A204.1 (cell line): ENCODE results near the gene TRDMT1.
"Not testable (repeated sequence)": the region's sequence is repeated elsewhere in the genome, so short reads cannot be mapped to it uniquely, and the experiment has no call there.

ENCODE experiments used
- FAIRE-seq: peaks from 2 replicates; lab custom pipeline; 2012; peaks lifted over from hg19 to GRCh38; lab: Jason Lieb, UNC

The TRDMT1 gene

DNA sequence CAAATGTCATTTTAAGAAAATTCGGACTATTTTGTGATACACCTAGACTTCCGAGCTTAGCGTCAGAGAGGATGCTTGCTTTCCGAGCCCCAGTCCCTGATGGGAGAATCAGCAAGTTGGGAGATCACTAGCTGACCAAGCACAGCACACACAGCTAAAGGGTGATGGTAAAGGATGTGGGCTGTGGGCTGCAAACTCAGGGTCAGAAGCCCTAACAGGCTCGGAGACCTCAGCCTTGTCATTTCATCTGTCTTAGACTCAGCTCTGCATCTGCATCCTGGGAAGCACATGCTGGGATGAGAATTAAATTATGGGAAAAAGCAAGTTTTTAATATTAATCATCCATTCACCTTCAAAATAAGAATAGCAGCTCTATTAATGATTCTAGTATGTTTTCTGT is 75.1 kb downstream of the TRDMT1 start:
- no peak for FAIRE-seq

GRCh38 chr10:17125206-17125893 is 76.1 kb downstream of the TRDMT1 start:
- FAIRE-seq: no peak

GRCh38 chr10:17123961-17124360 is 77.5 kb downstream of the TRDMT1 start:
- FAIRE-seq: no peak

DNA sequence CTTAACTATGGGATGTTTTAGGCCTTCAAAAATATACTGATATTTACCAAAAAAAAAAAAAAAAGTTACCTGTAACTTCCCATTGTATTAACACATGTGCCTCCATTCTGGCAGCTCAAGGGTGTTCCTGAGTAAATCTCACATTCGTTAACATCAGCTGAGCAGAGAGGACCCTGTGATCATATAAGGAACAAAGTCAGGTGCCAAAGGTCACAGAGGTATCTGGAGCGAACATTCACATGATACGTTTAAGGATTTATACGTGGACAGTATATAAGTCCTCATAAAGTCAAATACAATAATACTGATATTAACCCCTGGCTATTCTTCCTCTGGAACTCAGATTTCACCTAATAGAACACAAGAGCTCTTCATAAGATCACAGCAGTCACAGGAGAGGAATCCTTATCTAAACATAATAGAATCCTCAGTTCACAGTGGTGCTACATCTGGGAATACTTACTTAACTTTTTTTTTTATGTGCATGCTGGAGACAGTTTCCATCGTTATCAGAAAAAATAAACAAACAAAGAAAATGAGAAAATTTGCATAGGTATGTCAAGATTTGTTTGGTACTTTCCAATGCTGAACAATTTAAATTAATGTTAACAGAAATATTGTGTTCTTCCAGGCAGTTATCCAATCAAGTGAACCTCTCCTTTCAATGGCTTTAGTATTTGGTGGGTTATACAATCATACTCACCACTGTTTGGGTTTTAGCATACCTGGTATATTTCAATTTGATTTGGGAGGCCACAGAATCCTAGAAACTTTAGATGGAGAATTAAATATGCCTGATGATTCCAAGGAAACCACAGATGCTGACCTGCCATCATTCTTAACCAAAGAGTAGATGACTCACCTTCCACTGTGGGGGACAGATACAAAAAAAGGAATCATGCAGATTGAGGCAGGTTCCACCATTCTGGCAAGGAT is 78.5 kb downstream of the TRDMT1 start:
- no peak for FAIRE-seq

DNA sequence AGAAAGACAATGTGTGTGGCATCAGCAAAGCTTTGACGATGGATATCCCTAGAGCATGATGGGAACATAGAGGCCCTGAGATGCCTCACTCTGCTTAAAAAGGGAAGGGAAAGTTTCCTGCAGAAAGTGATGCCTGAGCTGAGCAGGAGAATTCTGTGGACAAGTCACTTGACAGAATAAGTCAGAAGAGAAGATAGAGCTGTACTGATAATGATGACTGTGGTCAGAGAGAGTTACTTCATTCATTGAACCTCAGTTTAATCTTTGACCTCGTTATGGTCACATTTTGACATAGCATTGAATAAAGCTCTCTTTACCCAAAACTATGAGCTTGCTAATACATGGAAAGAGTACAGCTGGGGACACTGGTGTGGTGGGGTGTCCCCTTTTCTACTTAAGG is 79.4 kb downstream of the TRDMT1 start:
- no peak for FAIRE-seq

DNA sequence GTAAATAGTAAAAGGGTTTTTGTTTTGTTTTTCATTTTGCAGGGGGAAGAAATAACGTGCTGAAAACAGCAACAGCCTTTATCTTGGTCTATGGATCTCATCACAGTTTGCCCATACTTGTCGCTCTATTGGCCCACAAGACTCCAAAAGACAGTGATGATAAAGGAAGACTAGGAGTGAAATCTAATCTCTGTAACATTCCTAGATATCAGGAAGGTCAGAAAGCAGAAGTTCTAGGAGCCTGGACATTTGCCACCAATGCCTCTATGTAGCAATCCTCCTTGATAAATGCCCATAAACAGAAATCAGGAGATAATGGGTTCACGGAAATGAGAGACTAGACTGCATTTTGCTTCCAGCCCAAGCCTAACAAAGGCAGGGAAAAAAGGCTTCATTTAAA is 80.8 kb downstream of the TRDMT1 start:
- no peak for FAIRE-seq

- FAIRE-seq: no peak
Observed at GRCh38 chr10:17119845-17120244, 81.6 kb downstream of the TRDMT1 start.

GRCh38 chr10:17116193-17116592 is 85.3 kb downstream of the TRDMT1 start:
- FAIRE-seq: no peak

DNA sequence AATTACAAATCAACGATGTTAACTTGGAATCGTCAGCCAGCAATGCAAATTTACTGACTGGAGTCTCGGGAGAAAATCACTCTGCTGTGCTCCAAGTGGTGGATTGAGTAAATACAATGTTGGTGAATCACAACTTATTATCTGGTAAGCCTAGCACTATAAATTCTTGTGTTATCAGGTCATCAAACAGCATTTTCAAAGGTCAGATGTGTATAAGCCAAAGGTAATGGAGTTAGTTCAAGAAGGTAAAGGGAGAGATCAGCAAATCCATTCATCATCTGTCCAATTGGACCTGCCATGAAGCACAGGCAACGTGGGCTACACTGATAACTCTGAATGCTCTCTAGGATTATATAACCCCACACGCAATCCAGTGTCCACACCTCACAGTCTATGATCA is 85.8 kb downstream of the TRDMT1 start:
- no peak for FAIRE-seq

- not testable (repeated sequence) for FAIRE-seq
Observed at GRCh38 chr10:17114878-17115444, 86.5 kb downstream of the TRDMT1 start.

DNA sequence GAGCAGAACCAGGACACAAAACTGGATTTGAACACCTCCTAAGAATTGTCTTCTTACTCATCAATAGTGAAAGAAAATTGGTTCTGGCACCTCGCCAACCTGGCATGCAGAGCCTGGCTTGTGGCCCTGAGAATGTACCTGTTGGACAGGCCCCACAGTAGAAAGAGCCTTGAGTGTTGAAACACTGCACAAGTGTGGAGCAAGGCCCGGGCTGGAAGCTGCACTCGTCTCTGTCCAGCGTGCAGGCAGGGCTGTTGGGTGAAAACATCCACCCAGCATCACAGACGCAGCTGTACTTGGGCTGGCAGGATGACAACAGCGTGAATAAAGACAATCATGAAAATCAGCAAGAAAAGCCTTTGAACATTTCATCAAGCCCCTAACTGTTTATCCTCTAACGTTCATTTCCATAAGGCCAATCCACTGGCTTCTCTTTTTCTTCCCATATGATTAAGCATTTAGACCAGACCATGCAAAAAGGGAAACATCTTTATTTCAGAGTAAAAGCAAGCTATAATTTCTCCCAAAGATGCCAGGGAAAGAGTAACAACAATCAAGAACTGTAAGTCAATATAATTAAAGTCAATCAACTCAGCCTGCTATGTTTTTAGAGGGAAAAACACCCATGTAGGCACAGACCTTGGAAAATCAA is 87.5 kb downstream of the TRDMT1 start:
- no peak for FAIRE-seq

DNA sequence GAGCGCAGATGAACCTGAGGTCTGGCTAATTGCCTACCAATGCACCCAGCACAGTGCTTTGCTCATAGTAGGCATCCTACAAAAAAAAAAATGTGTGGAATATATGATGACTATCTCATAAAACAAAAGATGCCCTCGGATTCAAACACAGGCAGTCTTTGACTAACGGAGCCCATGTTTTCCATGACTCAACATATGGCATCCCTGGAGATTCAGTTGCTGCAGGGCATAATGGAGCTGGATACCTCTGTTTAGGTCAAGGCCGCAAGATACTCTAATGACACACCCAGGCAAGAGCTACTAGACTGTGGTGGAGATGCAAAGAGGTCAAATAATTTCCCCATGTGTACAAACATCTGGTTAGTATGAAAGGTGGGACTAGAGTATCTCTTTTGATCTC is 88.1 kb downstream of the TRDMT1 start:
- no peak for FAIRE-seq

DNA sequence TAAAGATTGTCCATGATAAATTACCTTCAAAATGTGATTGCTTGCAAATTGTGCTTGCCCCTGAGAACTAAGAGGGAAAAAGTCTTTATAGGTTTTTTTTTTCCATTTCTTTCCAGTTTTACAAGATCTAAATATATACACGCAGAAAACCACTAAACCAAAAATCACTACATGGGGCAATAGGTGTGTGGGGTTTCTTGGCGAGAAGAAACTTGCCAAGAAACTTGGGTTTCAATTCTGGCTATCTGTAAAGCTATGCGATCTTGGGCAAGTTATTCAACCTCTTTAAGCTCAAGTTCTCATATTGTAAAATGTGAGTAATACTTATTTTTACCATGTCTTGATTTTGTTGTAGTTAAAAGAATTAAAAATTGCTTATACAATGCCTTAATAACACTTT is 88.9 kb downstream of the TRDMT1 start:
- FAIRE-seq: no peak

DNA sequence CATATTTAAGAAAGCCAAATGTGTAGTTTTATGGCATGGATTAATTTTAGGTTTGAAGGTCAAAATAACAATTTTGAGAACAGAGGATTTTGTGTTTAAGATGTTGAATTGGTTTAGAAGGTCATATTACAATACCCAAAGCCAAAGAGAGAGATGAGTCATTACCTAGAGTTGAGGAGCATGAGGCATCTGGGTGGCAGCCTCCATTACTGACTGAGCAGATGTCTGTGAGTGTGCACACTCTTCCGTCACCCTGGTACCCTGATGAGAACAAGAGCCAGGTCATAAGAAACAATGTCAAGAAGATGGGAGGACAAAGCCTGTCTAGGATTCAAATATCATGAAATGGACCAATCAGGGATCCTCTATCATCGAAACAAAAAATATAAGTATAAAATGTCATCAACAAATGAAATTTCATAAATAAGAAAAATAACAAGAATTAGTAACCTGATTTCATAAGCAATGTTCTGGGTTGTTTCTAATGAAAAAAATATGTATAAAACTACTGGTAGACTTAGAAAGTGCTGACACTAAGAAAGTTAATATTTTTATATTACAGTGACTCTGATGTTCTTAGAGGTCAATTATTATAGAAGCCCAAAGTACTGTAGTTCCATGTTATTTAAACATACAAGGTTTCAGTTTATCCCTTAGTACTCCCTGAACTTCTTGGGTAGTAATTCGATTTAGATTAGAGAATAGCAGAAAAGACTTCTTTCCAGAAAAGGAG is 91.8 kb downstream of the TRDMT1 start:
- no peak for FAIRE-seq

GRCh38 chr10:17109046-17109445 is 92.4 kb downstream of the TRDMT1 start:
- FAIRE-seq: no peak

GRCh38 chr10:17106991-17107390 is 94.5 kb downstream of the TRDMT1 start:
- no peak for FAIRE-seq

- no peak for FAIRE-seq
Observed at GRCh38 chr10:17101910-17102266, 99.6 kb downstream of the TRDMT1 start.

DNA sequence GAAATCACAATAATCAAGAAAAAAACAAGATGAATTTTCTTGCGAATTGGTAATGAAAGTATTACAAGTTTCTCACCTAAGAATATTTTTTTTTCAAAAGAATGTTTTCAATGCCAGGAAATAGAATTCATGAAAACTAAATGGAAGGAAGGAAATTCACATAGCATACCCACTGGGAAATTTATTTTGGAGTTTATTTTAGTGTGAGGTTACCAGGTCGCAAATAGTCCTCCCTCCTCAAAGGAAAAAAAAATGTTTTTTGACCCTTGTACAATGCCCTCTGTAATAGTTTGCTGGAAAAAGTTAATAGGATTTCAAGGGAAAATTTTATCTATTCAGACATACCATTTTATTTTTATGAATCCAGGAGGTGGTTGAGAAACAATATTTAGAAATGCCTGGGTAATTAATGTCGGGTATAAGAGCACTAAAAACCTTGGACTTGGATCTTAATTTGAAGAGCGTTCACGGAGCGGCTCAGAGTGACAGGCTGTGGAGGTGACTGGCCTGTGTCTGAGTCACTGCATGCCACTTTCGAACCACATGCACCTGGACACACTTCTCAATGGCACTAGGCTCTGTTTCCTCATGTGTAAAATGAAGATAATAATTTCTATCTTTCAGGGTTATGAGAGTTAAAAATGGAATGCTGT is 100.1 kb downstream of the TRDMT1 start:
- no peak for FAIRE-seq

DNA sequence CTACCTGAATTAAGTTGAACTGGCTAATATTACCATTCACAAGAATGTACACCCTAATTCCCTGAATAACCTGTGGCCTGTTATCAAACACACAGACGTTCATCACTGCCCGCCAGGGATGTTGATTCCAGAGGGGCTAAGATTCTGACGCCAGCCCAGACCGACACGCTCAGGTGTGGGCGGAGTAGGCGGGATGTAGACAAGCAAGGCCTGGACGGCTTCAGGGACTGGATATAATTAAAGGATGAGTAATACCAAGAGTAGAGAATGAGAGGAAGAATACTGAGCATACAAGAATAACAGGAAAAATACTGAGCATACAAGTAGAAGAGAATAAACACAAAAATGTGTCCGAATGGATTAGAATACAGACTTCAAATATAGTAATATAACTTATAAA is 100.9 kb downstream of the TRDMT1 start:
- FAIRE-seq: no peak

DNA sequence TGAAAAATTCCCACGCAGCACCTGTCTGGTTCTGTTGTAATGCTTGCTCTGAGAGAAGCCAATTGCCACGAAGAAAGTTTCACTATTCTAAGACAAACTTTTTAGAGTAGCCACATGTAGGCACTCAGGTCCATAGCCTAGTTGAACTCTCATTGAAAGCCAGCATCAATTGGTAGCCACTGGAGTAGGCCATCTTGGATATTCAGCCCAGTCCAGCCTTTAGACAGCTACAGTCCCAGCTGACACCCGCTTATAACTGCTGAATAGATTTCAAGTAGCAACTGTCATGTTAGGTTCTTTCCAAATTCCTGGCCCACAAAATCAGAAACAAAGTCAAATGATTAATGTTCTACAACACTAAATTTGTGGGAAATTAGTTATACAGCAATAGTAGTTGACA is 103.5 kb downstream of the TRDMT1 start:
- FAIRE-seq: no peak
